DMS153 treated with DMSO at 0.1 percent for 48 hours (cell line): ENCODE measurements around the gene NLRC3.

ENCODE experiments used
- DNase-seq: peaks from one replicate; lab custom pipeline; 2025; ENCODE audit not compliant: unreplicated experiment; lab: John Stamatoyannopoulos, UW

The NLRC3 gene

DNA sequence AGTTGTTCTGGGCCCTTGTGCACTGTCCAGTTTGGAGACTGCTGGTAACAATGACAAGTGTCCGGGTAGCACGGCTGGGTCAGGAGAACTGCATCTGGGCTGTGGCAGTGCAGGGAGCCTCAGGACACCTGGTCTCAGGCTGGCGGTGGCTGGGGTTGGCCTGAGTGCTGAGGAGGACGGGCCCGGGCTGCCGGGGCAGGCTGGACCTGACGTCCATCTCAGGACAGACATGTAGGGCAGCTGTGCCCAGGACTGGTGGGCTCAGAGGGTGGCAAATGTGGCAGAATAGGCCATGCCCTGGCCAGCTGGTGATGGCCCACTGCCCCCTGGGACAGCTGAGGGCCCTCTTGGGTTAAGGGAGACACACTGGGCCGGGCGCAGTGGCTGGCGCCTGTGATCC is 4.2 kb upstream of the NLRC3 start:
- no peak for DNase-seq

DNA sequence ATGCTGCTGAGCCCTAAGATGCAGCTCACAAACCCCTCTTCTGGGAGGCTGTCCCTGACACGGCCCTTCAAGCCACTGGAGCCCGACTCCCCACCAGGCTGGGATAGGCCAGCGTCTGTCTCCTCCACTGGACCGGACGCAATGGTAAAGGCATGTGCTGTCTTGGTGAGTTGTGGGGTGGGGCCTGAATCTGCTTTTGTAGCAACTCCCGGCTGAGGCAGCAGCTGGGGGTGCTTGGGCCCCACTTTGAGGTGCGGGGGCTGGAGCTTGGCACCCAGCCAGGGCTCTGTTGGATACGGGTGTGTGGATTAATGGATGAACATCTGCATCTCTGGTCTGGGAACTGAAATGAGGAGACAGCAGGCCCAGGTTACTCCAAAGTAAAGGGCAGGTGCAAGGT is 3.5 kb upstream of the NLRC3 start:
- DNase-seq = no peak

DNA sequence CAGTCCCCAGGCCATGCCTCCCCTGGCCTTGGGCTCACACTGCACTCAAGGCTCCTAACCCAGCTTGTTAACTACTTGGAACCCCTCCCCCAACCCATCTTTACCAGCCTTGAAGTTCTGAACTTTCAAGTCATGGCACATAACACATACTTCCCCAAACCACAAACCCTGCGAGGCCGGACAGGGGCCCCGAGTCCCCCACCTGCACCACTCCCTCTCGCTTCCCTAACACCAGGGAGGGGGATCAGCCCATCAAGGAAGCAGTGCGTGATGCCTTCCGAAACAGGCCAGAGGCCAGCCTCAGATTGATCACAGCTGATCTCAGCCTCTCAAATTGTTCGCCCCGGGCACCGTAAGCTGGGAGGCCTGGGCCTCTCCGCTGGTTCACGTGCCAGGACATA is 3.0 kb upstream of the NLRC3 start:
- DNase-seq = no peak

DNA sequence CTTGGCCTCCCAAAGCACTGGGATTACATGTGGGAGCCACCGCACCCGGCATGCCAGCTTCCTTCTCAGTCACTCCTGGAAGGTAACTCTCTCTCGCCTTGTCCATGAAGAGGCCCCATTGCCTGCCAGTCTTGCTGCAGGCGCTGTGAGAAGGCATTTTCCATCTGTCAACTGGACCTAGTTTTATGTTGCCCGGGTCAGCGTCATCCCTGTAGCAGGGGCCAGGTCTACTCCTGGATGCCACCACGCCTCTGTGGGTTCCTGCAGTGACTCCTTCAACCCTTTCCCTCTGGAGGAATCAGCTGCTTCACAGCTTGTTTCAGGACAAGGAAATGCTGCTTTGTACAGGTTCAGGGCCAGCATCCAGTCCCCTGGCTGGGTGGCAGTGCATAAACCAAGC is 2.6 kb upstream of the NLRC3 start:
- no peak for DNase-seq

DNA sequence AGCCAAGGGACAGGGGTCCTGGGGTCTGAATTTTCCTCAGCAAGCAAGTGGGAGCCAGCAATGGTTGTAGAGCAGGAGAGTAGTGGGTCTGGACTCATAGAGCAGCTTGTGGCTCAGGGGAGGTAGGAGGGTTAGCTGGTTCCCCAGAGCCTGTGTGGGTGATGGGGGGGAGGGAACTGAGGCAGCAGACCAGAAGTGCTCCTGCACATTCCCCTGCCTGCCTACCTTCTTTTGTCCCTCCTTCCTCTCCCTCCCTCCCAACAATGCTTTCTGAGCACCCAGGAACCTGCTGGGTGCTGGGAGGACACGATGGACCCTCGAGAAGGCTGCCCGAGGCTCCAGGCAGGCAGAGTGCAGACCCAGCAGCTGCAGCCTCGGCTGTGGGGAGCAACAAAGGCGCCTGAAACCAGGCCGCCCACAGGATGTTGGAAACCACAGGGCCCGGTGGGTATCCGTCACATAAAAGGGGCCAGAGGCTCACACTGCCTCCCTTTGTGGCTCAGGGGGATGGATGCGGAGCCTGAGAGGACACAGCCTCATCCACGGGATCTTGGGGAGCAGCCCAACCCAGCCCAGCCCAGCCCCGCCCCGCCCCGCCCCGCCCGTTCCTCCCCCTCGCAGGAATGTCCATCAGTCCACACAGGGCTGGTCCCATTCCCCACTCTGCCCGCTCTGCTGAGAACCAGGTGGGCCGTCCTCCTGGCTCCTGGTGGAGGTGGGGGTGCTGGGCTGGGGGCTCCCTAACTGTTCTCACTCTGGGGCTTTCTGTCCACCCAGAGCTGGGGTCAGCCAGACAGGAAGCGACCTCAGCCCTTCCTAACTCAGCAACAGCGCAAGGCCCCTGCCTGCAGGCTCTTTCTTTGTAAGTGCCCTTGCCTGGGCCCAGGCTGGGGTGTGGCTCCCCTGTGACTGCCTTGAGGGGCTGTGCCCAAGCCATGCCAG is 1.7 kb upstream of the NLRC3 start:
- no peak for DNase-seq

DNA sequence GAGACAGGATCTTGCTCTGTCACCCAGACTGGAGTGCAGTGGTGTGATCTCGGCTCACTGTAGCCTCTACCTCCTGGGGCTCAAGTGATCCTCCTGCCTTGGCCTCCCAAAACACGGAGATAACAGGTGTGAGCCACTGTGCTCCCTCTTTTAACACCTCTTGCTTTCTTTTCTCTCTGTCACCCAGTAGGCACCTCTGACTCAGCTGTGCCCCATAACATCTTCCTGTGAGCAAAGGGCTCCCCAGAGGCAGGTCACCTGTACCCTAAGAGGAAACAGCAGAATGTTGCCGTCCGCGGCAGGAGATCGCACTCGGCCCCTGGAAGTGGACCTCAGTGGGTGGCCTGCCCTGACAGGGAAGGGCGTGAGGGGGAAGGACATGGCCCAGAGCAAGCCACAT is 918 bp upstream of the NLRC3 start:
- DNase-seq = no peak

DNA sequence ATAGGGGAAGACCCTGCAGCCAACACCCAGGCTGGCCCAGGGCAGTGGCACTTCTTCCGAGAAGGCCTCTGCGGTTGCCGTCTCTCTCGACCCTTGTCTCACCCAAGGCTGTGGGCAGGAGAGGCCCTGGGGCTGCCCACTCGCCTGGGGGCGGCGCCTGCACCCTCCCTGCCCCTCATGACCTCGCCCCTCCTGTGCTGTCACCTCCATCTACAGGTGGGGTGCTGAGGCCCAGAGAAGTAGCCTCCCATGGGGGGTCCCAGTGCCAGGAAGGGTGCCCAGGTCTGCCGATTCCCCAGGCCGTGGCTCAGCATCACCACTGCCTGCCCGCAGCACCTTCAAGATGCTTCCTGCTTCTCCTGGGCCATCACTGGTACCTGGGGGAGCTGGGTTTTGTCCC is 992 bp downstream of the NLRC3 start:
- no peak for DNase-seq

DNA sequence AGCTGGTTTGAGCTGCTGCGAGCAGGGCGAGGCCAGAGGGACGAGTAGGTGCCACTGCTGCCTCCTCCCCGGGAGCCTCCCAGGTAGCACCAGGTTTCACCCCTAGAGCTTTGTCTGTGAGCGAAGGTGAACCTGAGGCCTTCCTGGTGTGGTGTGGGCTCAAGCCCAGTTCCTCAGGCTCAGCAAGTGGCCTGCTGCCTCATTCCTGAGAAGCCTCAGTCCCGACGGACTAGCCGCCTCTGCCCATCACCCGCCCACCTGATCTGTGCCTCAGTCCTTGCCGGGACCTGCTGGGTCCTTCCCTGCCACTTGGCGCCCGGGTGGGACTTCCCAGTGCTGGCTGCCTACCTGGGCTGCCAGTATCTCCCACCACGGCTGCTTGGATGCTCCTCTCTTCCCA is 1.7 kb downstream of the NLRC3 start:
- no peak for DNase-seq

DNA sequence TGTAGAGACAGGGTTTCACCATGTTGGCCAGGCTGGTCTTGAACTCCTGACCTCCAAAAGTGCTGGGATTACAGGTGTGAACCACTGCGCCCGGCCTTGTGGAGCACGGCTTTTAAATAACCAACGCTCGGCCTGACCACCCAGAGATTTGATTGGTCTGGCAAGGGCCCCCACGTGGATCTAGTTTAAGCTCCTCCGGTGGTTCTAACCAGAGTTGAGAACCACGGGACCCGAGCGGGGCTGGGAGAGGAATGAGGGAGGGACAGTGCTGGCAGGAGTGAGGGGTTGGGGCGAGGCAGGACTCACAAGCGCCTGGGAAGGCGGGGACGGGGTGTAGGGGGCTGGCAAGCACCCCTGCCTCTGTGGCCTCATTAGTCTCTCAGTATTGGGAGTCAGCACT is 3.0 kb downstream of the NLRC3 start:
- DNase-seq = no peak

DNA sequence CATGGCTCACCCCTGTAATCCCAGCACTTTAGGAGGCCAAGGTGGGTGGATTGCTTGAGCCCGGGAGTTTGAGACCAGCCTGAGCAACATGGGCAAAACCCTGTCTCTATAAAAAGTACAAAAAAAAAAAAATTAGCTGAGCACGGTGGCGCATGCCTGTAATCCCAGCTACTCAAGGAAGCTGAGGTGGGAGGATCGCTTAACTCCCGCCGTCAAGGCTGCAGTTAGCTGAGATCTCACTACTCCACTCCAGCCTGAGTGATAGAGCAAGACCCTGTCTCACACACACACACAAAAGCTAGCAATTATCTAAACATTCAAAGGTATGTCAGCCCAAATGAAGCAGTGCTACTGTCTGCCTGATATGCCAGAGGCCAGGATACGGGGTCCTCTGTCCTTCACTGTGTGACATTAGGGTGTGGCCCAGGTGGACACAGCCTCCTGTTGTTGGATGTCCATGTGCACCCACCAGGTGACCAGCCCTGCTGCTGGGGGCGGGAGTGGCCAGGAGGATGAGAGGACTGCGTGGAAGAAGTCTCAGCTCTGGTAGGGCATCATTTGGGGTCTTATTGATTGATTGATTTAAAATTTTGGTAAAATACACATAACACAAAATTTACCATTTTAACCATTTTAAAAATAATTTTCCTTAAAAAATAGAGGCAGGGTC is 3.9 kb downstream of the NLRC3 start:
- DNase-seq = no peak

DNA sequence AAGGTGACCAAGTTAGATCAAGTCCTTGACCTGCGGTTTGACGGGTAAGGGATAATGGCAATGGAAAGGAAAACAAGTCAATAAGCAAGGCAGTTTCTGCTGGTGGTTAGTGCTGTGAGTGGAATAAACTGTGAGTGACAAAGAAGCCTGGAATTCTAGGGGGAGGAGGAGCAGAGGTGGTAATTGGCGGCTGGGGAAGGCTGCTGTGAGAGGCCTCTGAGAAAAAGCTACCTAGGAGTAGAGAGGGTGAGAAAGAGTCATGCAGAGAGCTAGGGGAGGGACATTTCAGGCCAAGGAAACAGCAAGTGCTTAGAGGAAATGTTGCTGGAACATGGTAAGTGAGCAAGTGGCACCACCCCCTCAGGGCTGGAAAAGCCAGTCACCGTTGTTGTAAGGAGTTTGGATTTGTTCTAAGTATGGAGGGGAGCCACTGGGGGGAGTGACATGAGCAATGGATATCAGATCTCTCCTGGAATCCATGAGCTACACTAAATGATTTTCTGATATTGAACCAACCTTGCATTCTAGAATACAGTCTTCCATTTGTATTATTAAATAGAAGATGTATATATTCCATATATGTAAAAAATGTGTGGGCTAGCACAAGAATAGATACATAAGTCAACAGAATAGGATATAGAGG is 6.7 kb downstream of the NLRC3 start:
- no peak for DNase-seq

DNA sequence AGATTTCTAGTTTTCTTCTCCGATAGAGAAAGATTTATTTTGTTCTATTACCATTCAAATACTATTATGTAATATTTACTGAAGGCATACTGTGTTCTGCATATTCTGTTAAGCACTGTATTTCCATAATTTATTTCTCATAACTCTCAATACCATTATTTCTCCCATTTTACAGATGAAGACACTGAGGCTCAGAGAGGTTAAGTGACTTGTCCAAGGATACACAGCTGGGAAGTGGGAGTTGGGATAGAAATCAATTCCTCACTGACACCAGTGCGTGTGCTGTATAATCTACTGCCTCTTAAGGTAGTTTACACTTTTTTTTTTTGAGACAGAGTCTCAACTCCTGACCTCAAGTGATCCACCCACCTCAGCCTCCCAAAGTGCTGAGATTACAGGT is 7.4 kb downstream of the NLRC3 start:
- no peak for DNase-seq

DNA sequence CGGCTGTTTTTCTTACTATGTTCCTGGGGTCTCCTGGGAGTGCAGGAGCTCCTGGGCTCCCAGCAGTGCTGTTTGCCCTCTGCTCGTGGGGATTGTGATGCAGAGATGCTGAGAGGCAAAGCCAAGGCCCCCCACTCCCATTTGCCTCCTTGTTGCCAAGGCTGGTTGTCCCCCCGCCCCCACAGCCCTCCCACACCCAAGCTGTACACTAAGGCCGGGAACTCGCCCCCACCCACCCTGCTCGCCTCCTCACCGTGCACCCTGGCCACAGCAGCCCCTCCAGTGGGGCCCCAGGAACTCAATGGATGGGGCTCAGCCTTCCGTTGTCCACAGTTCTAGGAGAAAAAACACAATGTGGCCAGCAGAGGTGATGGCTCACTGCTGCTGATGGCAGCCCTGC is 10.2 kb downstream of the NLRC3 start:
- DNase-seq = no peak

DNA sequence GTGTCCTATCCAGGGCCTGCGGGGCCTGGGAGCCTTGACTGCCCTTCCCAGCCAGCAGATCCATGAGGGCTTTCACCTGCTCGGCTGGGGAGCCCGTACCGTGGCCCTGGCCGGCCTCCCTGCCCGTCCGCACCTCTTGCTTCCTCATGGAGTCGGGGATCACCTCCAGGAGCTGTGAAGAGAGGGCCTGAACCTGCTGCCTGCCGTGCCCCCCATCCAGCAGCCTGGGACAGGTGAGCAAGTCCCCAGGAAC is 12.4 kb downstream of the NLRC3 start:
- DNase-seq = no peak

DNA sequence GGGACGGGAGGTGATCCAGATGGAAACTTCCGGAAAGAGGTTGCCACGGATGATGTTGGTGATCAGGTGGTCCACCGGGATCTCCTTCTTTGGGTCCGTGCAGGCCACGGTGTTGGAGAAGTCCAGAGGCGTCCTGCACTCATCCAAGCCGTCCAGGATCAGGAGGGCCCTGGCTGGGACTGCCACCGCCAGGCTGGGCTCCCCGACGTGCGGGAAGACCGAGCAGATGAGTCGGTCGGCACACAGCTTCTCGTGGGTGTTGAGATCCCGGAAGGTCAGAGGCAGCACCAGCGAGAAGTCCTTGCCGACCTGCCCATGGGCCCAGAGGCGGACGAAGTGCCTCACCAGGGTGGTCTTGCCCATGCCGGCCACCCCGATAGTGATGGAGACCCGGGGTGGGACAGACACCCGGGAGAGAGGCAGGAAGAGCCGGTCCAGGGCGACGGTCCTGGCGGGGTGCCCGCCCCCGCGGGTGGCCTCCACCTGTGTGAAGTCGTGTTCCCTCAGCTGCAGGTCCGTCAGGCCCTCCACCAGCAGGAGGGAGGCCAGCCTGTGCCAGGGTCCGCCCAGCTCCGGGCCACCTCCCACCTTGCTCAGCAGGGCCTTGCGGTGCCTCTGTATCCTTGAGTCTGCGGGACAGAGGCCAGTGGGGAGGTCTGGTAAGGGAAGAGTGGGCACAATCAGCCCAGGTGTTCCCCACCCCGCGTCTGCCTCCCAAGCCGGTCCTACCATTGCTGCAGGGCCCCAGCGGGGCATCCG is 12.9 kb downstream of the NLRC3 start:
- no peak for DNase-seq

DNA sequence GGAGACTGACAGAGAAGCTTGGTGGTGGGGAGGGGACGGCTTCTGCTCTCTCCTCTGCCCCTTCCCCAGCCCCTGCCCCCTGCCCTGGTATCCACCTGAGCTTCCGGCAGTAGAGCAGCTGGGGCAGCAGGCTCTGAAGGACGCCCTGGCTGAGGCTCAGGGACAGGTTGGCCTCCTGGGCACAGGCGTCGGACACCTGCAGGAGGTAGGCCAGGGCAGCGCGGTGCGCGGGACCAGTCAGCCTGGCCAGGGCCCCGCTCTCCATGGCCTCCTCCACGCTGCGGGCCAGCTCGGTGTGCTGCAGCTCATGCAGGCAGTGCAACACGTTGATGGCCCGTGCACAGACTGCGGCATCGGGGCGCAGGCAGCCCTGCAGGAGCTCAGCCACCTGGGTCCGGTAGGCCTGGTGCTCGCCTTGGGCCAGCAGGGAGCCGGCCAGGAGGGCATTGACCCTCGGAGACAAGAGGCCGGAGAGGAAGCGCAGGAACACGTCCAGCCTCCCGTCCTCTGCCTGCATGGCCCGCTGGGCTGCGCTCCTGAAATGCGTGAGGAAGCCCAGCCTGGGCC is 14.2 kb downstream of the NLRC3 start:
- no peak for DNase-seq

DNA sequence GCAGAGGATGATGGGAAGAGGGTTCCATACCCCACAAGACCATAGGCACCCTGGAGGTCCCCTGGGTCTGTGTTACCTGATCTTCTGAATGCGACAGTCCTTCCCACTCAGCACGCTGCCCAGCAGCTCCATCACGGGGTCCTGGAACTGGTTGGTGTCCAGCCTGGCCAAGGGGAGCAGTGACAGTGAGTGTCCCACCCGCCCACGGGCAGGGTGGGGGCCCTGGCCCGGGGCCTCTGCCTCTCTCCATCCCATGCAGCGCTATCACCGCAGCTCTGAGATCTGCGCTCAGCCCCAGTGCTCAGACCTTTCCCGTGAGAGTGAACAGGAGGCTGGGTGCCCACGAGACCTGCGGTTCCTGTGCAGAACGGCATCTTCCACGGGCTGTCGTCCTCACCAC is 15.6 kb downstream of the NLRC3 start:
- no peak for DNase-seq

DNA sequence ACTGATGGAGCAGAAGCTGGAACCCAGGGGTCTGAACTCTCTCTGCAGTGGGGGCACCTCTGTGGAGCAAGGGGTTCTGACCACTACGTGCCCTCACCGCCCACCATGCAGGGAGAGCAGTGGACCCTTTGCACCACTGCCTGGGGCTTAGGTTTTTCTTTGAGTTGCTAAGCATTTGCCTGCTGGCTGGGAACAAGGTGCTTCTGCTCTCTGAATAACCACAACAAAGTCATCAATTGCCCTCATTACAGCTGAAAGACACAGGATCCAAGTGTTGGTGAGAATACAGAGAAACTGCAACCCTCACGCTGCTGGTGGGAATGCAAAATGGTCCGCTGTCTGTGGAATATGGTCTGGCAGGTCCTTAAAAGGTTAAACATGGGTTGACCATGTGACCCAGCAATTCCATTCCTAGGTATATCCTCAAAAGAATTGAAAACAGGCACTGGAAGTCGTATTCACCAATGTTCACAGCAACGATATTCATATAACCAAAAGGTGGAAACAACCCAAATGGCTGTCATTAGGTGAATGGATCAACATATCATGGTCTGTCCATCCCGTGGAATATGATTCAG is 22.8 kb downstream of the NLRC3 start:
- no peak for DNase-seq

DNA sequence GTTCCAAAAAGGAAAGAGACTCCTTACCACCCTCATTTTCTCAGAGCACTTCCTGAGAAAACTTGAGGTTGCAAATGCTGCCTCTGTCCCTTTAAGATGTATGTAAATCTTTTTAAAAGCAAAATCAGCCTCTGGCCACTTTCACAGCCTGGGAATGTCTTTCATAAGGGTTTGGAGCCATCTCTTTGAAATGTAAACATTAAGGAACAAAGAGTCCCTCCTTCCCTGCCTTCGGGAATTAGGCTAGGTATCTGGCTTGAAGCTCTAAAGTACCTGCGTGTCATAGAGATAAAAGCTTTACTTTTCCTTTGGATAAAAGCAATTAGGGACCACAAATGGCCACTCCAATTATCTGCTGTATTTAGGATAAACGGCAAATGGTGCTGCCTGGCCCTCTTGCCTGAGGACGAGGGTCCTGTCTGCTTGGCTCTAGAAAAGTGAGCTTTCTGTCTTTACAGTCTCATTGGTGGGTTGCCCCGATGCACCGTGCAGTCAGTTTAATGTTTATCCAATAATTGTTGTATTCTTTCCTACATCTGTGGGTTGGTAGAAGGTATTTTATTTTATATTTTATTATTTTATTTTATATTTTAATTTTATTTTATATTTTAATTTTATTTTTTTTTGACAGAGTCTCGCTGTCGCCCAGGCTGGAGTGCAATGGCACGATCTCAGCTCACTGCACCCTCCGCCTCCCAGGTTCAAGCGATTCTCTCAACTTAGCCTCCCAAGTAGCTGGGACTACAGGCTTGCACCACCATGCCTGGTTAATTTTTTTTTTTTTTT is 23.9 kb downstream of the NLRC3 start:
- DNase-seq = no peak
